Measurements from ENCODE around the gene FOXRED2. TPM values are rescaled to one million over a fixed set of nuclear protein-coding genes. Genes with fewer than 3 reads are reported as not detected.

Gene FOXRED2
- total RNA-seq, 1 experiment from 2014 or later: 37.7 TPM

GRCh38 chr22:36549033-36549432 lies 42.2 kb upstream of the FOXRED2 start:
- no peak for ATAC-seq

GRCh38 chr22:36548606-36549005 lies 41.8 kb upstream of the FOXRED2 start:
- in situ Hi-C loops (cut with HindIII; ENCODE audit: low pct_unique_long_range_greater_than_20kb, low sequenced_read_pairs): no loop called here

More at GRCh38 chr22:36549033-36549432, 42.2 kb upstream of the FOXRED2 start:
- Histone ChIP-seq H3K4me1 (ENCODE audit: control insufficient read depth, insufficient read depth, low read length) (peaks cover 24% of the 10 kb centered on the region), H3K4me3 (ENCODE audit: low read depth in 2 of 2, low read length in 2 of 2) (no peak overlapping the region), H3K27me3 (ENCODE audit: control insufficient read depth, insufficient read depth, low read length) (no peaks in the 10 kb centered on the region), H3K36me3 (ENCODE audit: control insufficient read depth, insufficient read depth, low read length) (no peaks in the 10 kb centered on the region), H3K27ac (ENCODE audit: low read length) (peak overlapping the region; percentile 56), H3K9me3 (ENCODE audit: control insufficient read depth, insufficient read depth, low read depth, low read length) (no peaks in the 10 kb centered on the region)
- in situ Hi-C loops (cut with HindIII; ENCODE audit: low pct_unique_long_range_greater_than_20kb, low sequenced_read_pairs) (no loop called here), intact Hi-C loops (cut with micrococcal nuclease; ENCODE audit: unreplicated experiment) (no loop called here)
- no peak for DNase-seq (ENCODE audit: low read depth, low spot score)
- POLR2A ChIA-PET: no interaction called here
- TF ChIP-seq POLR2AphosphoS5 (IDR thresholded peaks at IDR 0.05; ENCODE audit: low read depth, low read length) (no peak), TCF7L2 (IDR thresholded peaks at IDR 0.05; ENCODE audit: low read depth, low read length) (no peak), SIN3A (IDR thresholded peaks at IDR 0.05; ENCODE audit: borderline replicate concordance, insufficient read depth, low read depth, low read length) (no peak)
- TF ChIP-seq, protein P1, sequence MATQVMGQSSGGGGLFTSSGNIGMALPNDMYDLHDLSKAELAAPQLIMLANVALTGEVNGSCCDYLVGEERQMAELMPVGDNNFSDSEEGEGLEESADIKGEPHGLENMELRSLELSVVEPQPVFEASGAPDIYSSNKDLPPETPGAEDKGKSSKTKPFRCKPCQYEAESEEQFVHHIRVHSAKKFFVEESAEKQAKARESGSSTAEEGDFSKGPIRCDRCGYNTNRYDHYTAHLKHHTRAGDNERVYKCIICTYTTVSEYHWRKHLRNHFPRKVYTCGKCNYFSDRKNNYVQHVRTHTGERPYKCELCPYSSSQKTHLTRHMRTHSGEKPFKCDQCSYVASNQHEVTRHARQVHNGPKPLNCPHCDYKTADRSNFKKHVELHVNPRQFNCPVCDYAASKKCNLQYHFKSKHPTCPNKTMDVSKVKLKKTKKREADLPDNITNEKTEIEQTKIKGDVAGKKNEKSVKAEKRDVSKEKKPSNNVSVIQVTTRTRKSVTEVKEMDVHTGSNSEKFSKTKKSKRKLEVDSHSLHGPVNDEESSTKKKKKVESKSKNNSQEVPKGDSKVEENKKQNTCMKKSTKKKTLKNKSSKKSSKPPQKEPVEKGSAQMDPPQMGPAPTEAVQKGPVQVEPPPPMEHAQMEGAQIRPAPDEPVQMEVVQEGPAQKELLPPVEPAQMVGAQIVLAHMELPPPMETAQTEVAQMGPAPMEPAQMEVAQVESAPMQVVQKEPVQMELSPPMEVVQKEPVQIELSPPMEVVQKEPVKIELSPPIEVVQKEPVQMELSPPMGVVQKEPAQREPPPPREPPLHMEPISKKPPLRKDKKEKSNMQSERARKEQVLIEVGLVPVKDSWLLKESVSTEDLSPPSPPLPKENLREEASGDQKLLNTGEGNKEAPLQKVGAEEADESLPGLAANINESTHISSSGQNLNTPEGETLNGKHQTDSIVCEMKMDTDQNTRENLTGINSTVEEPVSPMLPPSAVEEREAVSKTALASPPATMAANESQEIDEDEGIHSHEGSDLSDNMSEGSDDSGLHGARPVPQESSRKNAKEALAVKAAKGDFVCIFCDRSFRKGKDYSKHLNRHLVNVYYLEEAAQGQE (IDR thresholded peaks at IDR 0.05; ENCODE audit: insufficient read depth in 1 of 2, low read depth in 2 of 2, low read length in 1 of 2): no peak
- TF ChIP-seq, protein P2, sequence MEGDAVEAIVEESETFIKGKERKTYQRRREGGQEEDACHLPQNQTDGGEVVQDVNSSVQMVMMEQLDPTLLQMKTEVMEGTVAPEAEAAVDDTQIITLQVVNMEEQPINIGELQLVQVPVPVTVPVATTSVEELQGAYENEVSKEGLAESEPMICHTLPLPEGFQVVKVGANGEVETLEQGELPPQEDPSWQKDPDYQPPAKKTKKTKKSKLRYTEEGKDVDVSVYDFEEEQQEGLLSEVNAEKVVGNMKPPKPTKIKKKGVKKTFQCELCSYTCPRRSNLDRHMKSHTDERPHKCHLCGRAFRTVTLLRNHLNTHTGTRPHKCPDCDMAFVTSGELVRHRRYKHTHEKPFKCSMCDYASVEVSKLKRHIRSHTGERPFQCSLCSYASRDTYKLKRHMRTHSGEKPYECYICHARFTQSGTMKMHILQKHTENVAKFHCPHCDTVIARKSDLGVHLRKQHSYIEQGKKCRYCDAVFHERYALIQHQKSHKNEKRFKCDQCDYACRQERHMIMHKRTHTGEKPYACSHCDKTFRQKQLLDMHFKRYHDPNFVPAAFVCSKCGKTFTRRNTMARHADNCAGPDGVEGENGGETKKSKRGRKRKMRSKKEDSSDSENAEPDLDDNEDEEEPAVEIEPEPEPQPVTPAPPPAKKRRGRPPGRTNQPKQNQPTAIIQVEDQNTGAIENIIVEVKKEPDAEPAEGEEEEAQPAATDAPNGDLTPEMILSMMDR (IDR thresholded peaks at IDR 0.05): no peak
- CTCF ChIA-PET: no interaction called here
- no TSS peak for BruUV-seq (replicated peaks)

More at GRCh38 chr22:36548606-36549005, 41.8 kb upstream of the FOXRED2 start:
- no peak for TF ChIP-seq SIN3A (IDR thresholded peaks at IDR 0.05; ENCODE audit: borderline replicate concordance, insufficient read depth, low read depth, low read length)
- TF ChIP-seq, protein P2 (IDR thresholded peaks at IDR 0.05): no peak
- TF ChIP-seq, protein P1 (IDR thresholded peaks at IDR 0.05; ENCODE audit: insufficient read depth in 1 of 2, low read depth in 2 of 2, low read length in 1 of 2): no peak
- no peak for TF ChIP-seq POLR2AphosphoS5 (IDR thresholded peaks at IDR 0.05; ENCODE audit: low read depth, low read length)
- TF ChIP-seq TCF7L2 (IDR thresholded peaks at IDR 0.05; ENCODE audit: low read depth, low read length): no peak
- peak; percentile 16; the same call in 1 of the 2 replicates for ATAC-seq
- DNase-seq (ENCODE audit: low read depth, low spot score): no peak
- H3K4me1 ChIP-seq (ENCODE audit: control insufficient read depth, insufficient read depth, low read length): peaks cover 24% of the 10 kb centered on the region
- H3K27me3 ChIP-seq (ENCODE audit: control insufficient read depth, insufficient read depth, low read length): no peaks in the 10 kb centered on the region
- H3K36me3 ChIP-seq (ENCODE audit: control insufficient read depth, insufficient read depth, low read length): no peaks in the 10 kb centered on the region
- no peaks in the 10 kb centered on the region for H3K9me3 ChIP-seq (ENCODE audit: control insufficient read depth, insufficient read depth, low read depth, low read length)
- peak overlapping the region; percentile 56 for H3K27ac ChIP-seq (ENCODE audit: low read length)
- intact Hi-C loops (cut with micrococcal nuclease; ENCODE audit: unreplicated experiment): no loop called here
- ChIA-PET CTCF (no interaction called here), POLR2A (no interaction called here)
- no TSS peak for BruUV-seq (replicated peaks)
- no peak overlapping the region for H3K4me3 ChIP-seq (ENCODE audit: low read depth in 2 of 2, low read length in 2 of 2)

Data from Panc1 (cell line).